ENCODE data around the gene DIP2B.

GRCh38 chr12:50686406-50686805 lies 181.6 kb downstream of the DIP2B start:
- TF ChIP-seq POLR2AphosphoS5 (IDR thresholded peaks at IDR 0.05): no peak
- no peak for TF ChIP-seq CTCF (IDR thresholded peaks at IDR 0.05)
- no peak for TF ChIP-seq POLR2A (IDR thresholded peaks at IDR 0.05)
